NB4 (cell line): ENCODE measurements around the gene PARD3.

Experiments used
- DNase-seq: peaks from one replicate; pipeline ENCODE4 v3.0.0; 2010; ENCODE audit warnings: low read depth
- H3K4me3 ChIP-seq: one replicate; pipeline ENCODE4 v1.5.1; 2011; ENCODE audit warnings: mild to moderate bottlenecking, low read depth, low read length, moderate library complexity
- MYC ChIP-seq: IDR thresholded peaks from 2 replicates; pipeline ENCODE4 v1.6.1; 2011; ENCODE audit warnings: low read depth, low read length
- POLR2A ChIP-seq: IDR thresholded peaks from 2 replicates; pipeline ENCODE4 v1.6.1; 2011; ENCODE audit warnings: mild to moderate bottlenecking; ENCODE audit not compliant: insufficient read length; ENCODE audit errors: extremely low read depth
- TF ChIP-seq, protein P1 (sequence below): IDR thresholded peaks from one replicate; pipeline ENCODE4 v1.5.1; 2012; ENCODE audit warnings: low read depth, low read length
- TF ChIP-seq, protein P2 (sequence below): IDR thresholded peaks from 2 replicates; pipeline ENCODE4 v1.6.1; 2011; ENCODE audit warnings: low read depth, low read length

Gene PARD3

DNA sequence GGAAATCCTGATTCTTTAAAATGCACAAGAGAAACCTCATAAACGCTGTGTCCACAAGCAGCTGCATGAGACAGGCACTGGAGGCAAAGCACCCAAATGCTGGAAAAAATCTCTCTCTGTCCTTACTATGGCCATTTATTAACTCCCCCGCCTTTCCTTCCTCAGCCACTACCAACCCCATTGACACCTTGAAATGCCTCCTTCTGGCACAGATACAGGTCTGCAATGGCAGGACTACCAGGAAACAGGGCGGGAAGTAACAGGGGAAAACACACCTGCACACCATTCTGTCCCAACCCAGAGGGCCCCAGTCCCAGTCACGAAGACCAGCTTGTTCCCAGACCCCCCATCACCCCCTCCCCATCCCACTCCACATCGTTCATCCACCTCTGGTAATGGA is 224.3 kb downstream of the PARD3 start:
- DNase-seq, result no peak
- no peak overlapping the region for H3K4me3 ChIP-seq
- no peak for TF ChIP-seq POLR2A
- TF ChIP-seq, protein P1, sequence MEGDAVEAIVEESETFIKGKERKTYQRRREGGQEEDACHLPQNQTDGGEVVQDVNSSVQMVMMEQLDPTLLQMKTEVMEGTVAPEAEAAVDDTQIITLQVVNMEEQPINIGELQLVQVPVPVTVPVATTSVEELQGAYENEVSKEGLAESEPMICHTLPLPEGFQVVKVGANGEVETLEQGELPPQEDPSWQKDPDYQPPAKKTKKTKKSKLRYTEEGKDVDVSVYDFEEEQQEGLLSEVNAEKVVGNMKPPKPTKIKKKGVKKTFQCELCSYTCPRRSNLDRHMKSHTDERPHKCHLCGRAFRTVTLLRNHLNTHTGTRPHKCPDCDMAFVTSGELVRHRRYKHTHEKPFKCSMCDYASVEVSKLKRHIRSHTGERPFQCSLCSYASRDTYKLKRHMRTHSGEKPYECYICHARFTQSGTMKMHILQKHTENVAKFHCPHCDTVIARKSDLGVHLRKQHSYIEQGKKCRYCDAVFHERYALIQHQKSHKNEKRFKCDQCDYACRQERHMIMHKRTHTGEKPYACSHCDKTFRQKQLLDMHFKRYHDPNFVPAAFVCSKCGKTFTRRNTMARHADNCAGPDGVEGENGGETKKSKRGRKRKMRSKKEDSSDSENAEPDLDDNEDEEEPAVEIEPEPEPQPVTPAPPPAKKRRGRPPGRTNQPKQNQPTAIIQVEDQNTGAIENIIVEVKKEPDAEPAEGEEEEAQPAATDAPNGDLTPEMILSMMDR, result no peak
- TF ChIP-seq MYC, result no peak
- TF ChIP-seq, protein P2, sequence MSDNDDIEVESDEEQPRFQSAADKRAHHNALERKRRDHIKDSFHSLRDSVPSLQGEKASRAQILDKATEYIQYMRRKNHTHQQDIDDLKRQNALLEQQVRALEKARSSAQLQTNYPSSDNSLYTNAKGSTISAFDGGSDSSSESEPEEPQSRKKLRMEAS, result no peak

DNA sequence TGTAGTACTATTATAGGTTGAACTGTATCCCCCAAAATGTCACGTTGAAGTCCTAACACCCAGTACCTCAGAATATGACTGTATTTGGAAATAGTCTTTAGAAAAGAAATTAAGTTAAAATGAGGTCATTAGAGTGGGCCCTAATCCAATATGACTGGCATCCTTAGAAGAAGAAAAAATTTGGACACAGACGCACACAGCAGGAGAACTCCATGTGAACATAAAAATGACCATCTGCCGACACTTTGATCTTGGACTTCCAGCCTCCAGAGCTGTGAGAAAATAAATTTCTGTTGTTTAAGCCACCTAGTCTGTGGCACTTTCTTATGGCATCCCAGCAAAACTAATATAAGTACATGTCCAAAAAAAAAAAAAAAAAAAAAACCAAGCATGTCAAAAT is 225.8 kb downstream of the PARD3 start:
- DNase-seq, result no peak
- H3K4me3 ChIP-seq, result no peak overlapping the region
- TF ChIP-seq POLR2A (no peak), MYC (no peak)
- TF ChIP-seq, protein P1, result no peak
- TF ChIP-seq, protein P2, result no peak

DNA sequence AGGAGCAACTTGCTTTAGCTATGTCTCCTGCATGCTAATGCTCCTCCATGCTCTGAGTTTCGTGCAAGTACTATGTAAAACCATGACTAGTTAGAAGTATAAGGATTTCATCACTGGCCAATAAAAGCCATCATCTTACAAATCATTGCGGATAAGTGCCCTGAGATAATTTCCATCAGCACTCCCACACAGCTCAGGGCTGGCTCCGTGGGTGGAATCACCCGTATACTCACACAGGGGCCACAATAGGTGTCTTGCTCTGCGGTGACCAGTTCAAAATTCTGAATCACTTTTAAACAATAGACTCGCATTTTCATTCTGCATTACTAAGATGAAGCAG is 227.4 kb downstream of the PARD3 start:
- no peak overlapping the region for H3K4me3 ChIP-seq
- TF ChIP-seq, protein P1, result no peak
- TF ChIP-seq, protein P2, result no peak
- TF ChIP-seq POLR2A (no peak), MYC (no peak)

DNA sequence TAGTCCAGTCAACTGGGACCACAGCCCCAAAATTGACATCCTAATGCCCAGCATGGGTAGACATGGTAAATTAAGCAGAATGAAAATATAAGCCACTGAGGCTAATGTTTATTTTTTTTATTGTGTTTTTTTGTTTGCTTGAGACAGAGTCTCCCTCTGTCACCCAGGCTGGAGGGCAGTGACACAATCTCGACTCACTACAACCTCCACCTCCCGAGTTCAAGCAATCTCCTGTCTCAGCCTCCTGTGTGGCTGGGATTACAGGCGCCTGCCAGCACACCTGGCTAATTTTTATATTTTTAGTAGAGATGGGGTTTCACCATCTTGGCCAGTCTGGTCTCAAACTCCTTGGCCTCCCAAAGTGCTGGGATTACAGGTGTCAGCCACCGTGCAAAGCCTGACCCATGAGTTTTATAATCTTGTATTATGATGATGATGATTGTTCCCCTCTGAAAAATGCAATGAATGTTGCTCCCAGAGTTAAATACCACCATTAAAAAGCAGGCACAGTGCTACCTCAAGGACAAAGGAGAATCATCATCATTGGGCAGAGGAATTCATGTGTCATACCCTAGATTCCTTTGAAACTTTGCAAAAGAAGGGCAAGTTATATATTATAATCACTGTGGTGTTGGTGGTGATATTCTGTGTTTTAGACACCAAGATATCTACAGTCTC is 228.0 kb downstream of the PARD3 start:
- no peak for DNase-seq
- no peak overlapping the region for H3K4me3 ChIP-seq
- no peak for TF ChIP-seq MYC

More for the DNA sequence above, 227.4 kb downstream of the PARD3 start:
- no peak for DNase-seq

DNA sequence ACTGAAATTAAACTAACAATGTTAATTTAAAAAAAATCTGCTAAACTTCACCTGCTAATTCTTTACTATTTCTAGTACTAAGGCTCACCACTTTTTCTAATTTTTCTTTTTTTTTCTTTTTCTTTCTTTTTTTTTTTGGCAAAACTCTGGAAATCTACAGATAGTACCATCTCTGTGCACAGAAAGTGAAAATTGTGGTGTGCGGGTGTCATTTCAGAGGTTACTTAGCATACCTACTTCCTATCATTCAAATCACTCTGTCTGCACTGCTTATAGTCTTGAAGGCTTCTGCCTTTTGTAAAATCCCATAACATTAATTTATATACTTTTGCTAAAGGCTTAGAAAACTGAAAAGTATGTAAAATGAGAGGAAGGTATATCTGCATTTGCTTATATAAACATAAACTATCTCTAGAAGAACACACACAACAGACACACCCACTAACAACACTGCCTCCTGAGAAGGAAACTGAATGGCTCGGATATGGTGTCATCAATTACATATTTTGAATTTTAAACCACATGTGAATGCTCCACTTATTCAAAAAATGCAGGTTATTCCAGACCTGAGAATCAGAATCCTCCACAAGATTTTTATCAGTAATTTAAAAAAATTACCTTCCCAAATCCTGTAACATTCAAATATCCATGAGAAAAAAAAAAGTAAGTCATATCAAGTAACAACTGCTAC is 229.5 kb downstream of the PARD3 start:
- no peak for DNase-seq
- TF ChIP-seq POLR2A (no peak), MYC (no peak)
- TF ChIP-seq, protein P1, result no peak
- TF ChIP-seq, protein P2, result no peak
- no peak overlapping the region for H3K4me3 ChIP-seq

DNA sequence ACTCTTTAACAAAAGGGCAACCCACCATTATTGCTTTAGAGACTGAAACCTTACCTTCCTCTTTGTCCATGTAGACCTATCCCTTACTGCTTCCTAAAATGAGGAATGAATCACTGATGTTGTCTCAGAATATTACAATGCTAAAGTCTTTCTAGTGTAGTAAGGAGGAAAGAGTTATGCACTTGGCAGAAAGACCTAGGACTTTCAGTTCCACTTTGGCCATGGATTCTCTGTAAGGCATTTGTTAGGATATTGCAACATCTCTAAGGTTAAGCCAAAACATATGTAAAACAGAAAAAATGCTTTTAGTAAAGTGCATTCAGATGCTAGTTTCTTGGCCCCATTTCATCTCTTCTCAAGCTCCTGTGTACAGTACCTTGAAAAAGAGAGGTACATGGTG is 230.9 kb downstream of the PARD3 start:
- TF ChIP-seq, protein P1, result no peak
- TF ChIP-seq MYC (no peak), POLR2A (no peak)
- TF ChIP-seq, protein P2, result no peak
- H3K4me3 ChIP-seq, result no peak overlapping the region
- DNase-seq, result peak; percentile 27
